CD4-positive, alpha-beta memory T cell (primary cell): ENCODE results near the gene ABCB1. TPM values are rescaled to one million over a fixed set of nuclear protein-coding genes. Genes with fewer than 3 reads are reported as not detected.

Experiments
- CTCF ChIA-PET: fragments of 350-600 bp; sonication (Branson Sonifier 250); formaldehyde crosslinking; loops from one replicate; lab custom pipeline; 2021; ENCODE audit warnings: inconsistent platforms; ENCODE audit not compliant: partially characterized antibody; lab: Charles Lee
- POLR2A ChIA-PET: fragments of 350-600 bp; sonication (Branson Sonifier 250); formaldehyde crosslinking; loops from one replicate; lab custom pipeline; 2021; ENCODE audit not compliant: partially characterized antibody; lab: Charles Lee
- DNase-seq, 5 donors: peaks; one replicate each; pipeline versions ENCODE4 v3.0.0 to v3.0.0-alpha.2; 2020 to 2022; ENCODE audit warnings: mixed read lengths in 1 of 5
- H3K27ac ChIP-seq: one replicate; pipeline ENCODE4 v1.7.0; 2013; ENCODE audit warnings: low read depth, low read length
- H3K27me3 ChIP-seq: 2 replicates; pipeline ENCODE4 v1.7.0; 2013; ENCODE audit warnings: mild to moderate bottlenecking, low read length, moderate library complexity; ENCODE audit not compliant: insufficient read depth
- H3K36me3 ChIP-seq: 2 replicates; pipeline ENCODE4 v1.7.0; 2013; ENCODE audit warnings: mild to moderate bottlenecking, low read length, moderate library complexity; ENCODE audit not compliant: insufficient read depth
- H3K4me1 ChIP-seq: 2 replicates; pipeline ENCODE4 v1.7.0; 2013; ENCODE audit warnings: mild to moderate bottlenecking, low read length, moderate library complexity; ENCODE audit not compliant: insufficient read depth
- H3K4me3 ChIP-seq, 2 donors: one replicate each; pipeline ENCODE4 v1.7.0; 2013; ENCODE audit warnings: low read length in 2 of 2, mild to moderate bottlenecking in 1 of 2
- H3K9me3 ChIP-seq, 2 donors: one replicate each; pipeline ENCODE4 v1.7.0; 2013; ENCODE audit warnings: low read length in 2 of 2, control low read depth in 1 of 2; ENCODE audit not compliant: control insufficient read depth in 1 of 2
- H3K27ac Mint-ChIP-seq, 7 donors: one replicate each; pipeline ENCODE4 v1.8.0; 2020 to 2021; ENCODE audit warnings: mixed read lengths in 7 of 7, mild to moderate bottlenecking in 6 of 7, inconsistent platforms in 3 of 7, moderate library complexity in 3 of 7
- H3K27me3 Mint-ChIP-seq, 2 donors: one replicate each; pipeline ENCODE4 v1.8.0; 2020 to 2021; ENCODE audit warnings: mixed read lengths in 2 of 2
- H3K36me3 Mint-ChIP-seq, 2 donors: one replicate each; pipeline ENCODE4 v1.8.0; 2020 to 2021; ENCODE audit warnings: mixed read lengths in 2 of 2, inconsistent platforms in 1 of 2, mild to moderate bottlenecking in 1 of 2
- H3K4me1 Mint-ChIP-seq, 4 donors: one replicate each; pipeline ENCODE4 v1.8.0; 2020 to 2021; ENCODE audit warnings: mixed read lengths in 4 of 4, mild to moderate bottlenecking in 1 of 4
- H3K4me3 Mint-ChIP-seq, 8 donors: one replicate each; pipeline ENCODE4 v1.8.0; 2020 to 2021; ENCODE audit warnings: mixed read lengths in 8 of 8, mild to moderate bottlenecking in 7 of 8, moderate library complexity in 6 of 8, inconsistent platforms in 3 of 8
- H3K9me3 Mint-ChIP-seq, 8 donors: one replicate each; pipeline ENCODE4 v1.8.0; 2020 to 2021; ENCODE audit warnings: mixed read lengths in 8 of 8, mild to moderate bottlenecking in 5 of 8, inconsistent platforms in 3 of 8, moderate library complexity in 1 of 8
- intact Hi-C: fragments of 100-400 bp; cut with micrococcal nuclease; formaldehyde crosslinking; loops from one replicate; pipeline ENCODE4 v1.15.1; 2023
- polyA plus RNA-seq, 2 donors: library from polyadenylated mRNA; unstranded; fragments of 300-500 nt; fragmentation: Illumina TruSeq; gene quantifications; one replicate each; pipeline ENCODE4 v1.2.3, GENCODE V29; 2021
- total RNA-seq, 2 experiments: library from RNA; stranded (reverse); gene quantifications; one replicate each; pipeline ENCODE4 v1.2.3, GENCODE V29; 2021

ABCB1 gene
- total and polyA plus RNA-seq, 4 experiments from 2014 or later = 15.4 to 27.1 (median 23.4) TPM

DNA sequence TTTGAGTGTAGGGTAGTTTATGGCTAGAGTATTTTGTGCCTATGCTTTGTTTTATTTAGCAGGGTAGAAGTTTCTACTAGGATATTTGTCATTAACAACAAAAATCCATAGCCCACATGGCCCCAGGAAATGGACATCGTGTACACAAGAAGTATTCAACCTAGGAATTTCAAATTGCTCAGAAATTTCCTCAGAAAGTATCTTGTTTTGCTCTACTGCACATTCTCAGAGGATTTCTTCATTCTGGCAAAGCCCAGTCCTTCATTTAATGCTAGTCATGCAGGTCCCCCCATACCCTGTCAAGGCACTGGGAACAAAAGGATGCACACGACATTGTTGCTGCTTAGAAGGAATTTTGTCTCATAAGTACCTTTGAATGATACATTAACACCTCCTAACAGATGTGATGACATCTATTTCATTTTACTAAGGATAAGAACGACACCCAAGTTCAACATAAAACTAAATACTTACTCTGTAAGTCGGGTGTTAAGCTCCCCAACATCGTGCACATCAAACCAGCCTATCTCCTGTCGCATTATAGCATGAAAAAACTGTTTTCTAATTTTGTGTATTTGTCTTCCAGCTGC is 34.3 kb downstream of the ABCB1 start:
- peaks cover 0 to 6% of the 10 kb centered on the region in 2 donors for H3K36me3 Mint-ChIP-seq
- intact Hi-C loops = no loop called here
- no peak overlapping the region for H3K27ac ChIP-seq
- no peak overlapping the region for H3K4me3 ChIP-seq
- no peaks in the 10 kb centered on the region for H3K36me3 ChIP-seq
- no peak overlapping the region for H3K4me3 Mint-ChIP-seq
- H3K27me3 Mint-ChIP-seq = peaks cover 0 to 9% of the 10 kb centered on the region in 2 donors
- DNase-seq = no peak
- H3K9me3 ChIP-seq = no peaks in the 10 kb centered on the region
- ChIA-PET CTCF (interaction anchor here (1.3 kb wide), 1 partner anchor 51 kb away, joined by 3 read pairs; no protein-coding TSS in a partner anchor), POLR2A (no interaction called here)
- H3K27me3 ChIP-seq = no peaks in the 10 kb centered on the region
- H3K4me1 Mint-ChIP-seq = peaks cover 0 to 9% (median 3%) of the 10 kb centered on the region in 4 donors
- peaks cover 0 to 2% (median 0%) of the 10 kb centered on the region in 8 donors for H3K9me3 Mint-ChIP-seq
- H3K27ac Mint-ChIP-seq = peak overlapping the region in 1 of 7 donors; percentile 65
- no peaks in the 10 kb centered on the region for H3K4me1 ChIP-seq

DNA sequence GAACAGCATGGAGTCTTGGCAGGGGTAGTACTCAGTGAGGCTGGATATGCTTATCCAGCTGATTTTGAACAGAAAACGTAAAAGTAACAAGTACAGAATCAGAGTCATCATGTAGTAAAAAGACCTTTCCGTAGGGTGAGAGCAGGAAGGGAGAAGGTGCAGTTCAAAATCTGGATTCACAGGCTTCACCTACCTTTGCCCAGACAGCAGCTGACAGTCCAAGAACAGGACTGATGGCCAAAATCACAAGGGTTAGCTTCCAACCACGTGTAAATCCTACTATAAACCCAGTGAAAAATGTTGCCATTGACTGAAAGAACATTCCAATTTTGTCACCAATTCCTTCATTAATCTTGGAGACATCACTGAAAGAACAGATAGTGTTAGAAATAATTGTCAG is 34.8 kb downstream of the ABCB1 start:
- DNase-seq = no peak
- H3K36me3 ChIP-seq = no peaks in the 10 kb centered on the region
- H3K4me1 Mint-ChIP-seq = peaks cover 0 to 9% (median 3%) of the 10 kb centered on the region in 4 donors
- ChIA-PET POLR2A (no interaction called here), CTCF (interaction anchor here (1.3 kb wide), 1 partner anchor 52 kb away, joined by 3 read pairs; no protein-coding TSS in a partner anchor)
- H3K27ac ChIP-seq = no peak overlapping the region
- H3K4me3 ChIP-seq = no peak overlapping the region
- no peak overlapping the region for H3K27ac Mint-ChIP-seq
- no peak overlapping the region for H3K4me3 Mint-ChIP-seq
- H3K9me3 Mint-ChIP-seq = peaks cover 0 to 2% (median 0%) of the 10 kb centered on the region in 8 donors
- H3K9me3 ChIP-seq = no peaks in the 10 kb centered on the region
- intact Hi-C loops = no loop called here
- peaks cover 0 to 6% of the 10 kb centered on the region in 2 donors for H3K36me3 Mint-ChIP-seq
- no peaks in the 10 kb centered on the region for H3K27me3 ChIP-seq
- no peaks in the 10 kb centered on the region for H3K4me1 ChIP-seq
- H3K27me3 Mint-ChIP-seq = peaks cover 0 to 9% of the 10 kb centered on the region in 2 donors

DNA sequence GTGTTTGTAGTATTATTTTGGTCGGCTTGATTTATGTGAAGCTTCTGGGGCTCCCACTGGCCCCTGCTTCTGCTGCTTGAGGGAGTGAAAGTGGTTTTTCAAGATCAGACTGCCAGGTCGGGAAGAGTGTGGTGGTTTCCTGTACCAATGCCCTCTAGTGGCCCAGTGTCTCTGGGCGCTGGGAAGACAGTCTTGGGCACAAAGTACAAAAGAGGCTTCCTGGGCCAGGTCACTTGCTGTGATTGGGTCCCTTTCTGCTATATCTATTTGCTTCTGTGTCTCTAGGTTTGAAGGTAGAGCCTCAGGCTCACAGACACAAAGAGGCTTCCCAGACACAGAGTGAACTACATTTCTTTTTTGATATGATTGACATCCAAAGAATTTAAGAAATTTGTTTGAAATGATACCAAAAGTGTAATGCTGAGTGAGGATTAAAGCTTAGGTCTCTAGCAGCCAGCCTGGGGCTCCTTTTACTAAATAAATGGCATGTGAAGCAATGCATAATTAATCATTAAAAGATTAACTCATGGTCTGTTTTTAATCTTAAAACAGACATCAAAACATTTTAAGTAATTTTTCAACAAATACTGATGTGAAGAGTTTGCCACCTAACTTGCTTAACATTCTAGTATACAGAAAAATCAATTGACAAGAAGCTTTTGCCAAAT is 36.3 kb downstream of the ABCB1 start:
- peak in 1 of 5 donors; percentile 4 for DNase-seq
- H3K4me3 Mint-ChIP-seq = no peak overlapping the region

DNA sequence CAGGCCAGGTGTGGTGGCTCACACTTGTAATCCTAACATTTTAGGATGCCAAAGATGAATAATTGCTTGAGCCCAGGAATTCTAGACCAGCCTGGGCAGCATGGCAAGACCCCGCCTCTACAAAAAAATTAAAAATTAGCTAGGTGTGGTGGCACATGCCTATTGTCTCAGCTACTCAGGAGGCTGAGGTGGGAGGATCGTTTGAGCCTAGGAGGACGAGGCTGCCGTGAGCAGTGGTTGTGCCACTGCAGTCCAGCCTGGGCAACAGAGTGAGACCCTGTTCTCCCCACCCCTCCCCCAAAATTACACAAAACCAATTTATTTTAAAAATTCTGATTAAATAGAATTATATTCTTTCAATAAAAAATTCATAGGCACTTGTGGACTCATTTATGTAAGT is 39.0 kb downstream of the ABCB1 start:
- Mint-ChIP-seq H3K9me3 (peaks cover 0 to 2% (median 0%) of the 10 kb centered on the region in 8 donors), H3K4me3 (no peak overlapping the region), H3K27me3 (peaks cover 0 to 6% of the 10 kb centered on the region in 2 donors), H3K27ac (no peak overlapping the region), H3K36me3 (peaks cover 0 to 5% of the 10 kb centered on the region in 2 donors), H3K4me1 (peaks cover 0 to 9% (median 3%) of the 10 kb centered on the region in 4 donors)
- Histone ChIP-seq H3K9me3 (no peaks in the 10 kb centered on the region), H3K36me3 (no peaks in the 10 kb centered on the region), H3K4me3 (no peak overlapping the region), H3K27ac (no peak overlapping the region), H3K4me1 (no peaks in the 10 kb centered on the region), H3K27me3 (no peaks in the 10 kb centered on the region)
- intact Hi-C loops = no loop called here
- DNase-seq = no peak
- ChIA-PET POLR2A (no interaction called here), CTCF (no interaction called here)

More for the DNA sequence above, 36.3 kb downstream of the ABCB1 start:
- H3K27ac ChIP-seq = no peak overlapping the region
- H3K36me3 ChIP-seq = no peaks in the 10 kb centered on the region
- H3K27me3 Mint-ChIP-seq = peaks cover 0 to 9% of the 10 kb centered on the region in 2 donors
- H3K27me3 ChIP-seq = no peaks in the 10 kb centered on the region
- ChIA-PET CTCF (interaction anchor here (1.4 kb wide), 1 partner anchor 36 kb away, joined by 7 read pairs; the partner anchor contains the start of gene ABCB1), POLR2A (no interaction called here)
- peaks cover 0 to 9% (median 3%) of the 10 kb centered on the region in 4 donors for H3K4me1 Mint-ChIP-seq
- intact Hi-C loops = no loop called here
- H3K9me3 Mint-ChIP-seq = peaks cover 0 to 2% (median 0%) of the 10 kb centered on the region in 8 donors
- H3K27ac Mint-ChIP-seq = no peak overlapping the region
- peaks cover 0 to 6% of the 10 kb centered on the region in 2 donors for H3K36me3 Mint-ChIP-seq
- no peaks in the 10 kb centered on the region for H3K9me3 ChIP-seq
- no peaks in the 10 kb centered on the region for H3K4me1 ChIP-seq
- H3K4me3 ChIP-seq = no peak overlapping the region

DNA sequence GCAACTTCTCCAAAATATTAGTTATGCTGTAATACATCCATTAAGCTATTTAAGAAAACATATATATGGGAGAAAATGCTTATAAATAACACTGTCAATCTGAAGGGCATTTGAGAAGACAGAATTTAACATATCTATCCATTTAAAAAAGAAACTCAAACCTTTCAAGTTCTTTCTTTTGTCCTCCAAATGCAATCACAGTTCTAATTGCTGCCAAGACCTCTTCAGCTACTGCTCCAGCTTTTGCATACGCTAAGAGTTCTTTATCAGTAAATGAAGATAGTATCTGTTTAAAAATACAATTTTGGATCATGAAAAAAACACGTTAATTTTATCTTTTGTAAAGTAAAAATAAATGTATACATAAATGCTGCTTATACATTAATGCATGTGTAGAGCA is 39.6 kb downstream of the ABCB1 start:
- no peaks in the 10 kb centered on the region for H3K27me3 ChIP-seq
- H3K27ac ChIP-seq = no peak overlapping the region
- no peak overlapping the region for H3K27ac Mint-ChIP-seq
- peaks cover 0 to 4% of the 10 kb centered on the region in 2 donors for H3K36me3 Mint-ChIP-seq
- no peaks in the 10 kb centered on the region for H3K36me3 ChIP-seq
- H3K27me3 Mint-ChIP-seq = peaks cover 0 to 6% of the 10 kb centered on the region in 2 donors
- peaks cover 0 to 9% (median 3%) of the 10 kb centered on the region in 4 donors for H3K4me1 Mint-ChIP-seq
- no peak for DNase-seq
- no peaks in the 10 kb centered on the region for H3K4me1 ChIP-seq
- H3K9me3 ChIP-seq = no peaks in the 10 kb centered on the region
- POLR2A ChIA-PET = interaction anchor here (0.7 kb wide), 1 partner anchor 408 kb away, joined by 3 read pairs; no protein-coding TSS in a partner anchor
- H3K4me3 ChIP-seq = no peak overlapping the region
- CTCF ChIA-PET = no interaction called here
- H3K4me3 Mint-ChIP-seq = no peak overlapping the region
- H3K9me3 Mint-ChIP-seq = peaks cover 0 to 2% (median 0%) of the 10 kb centered on the region in 8 donors
- intact Hi-C loops = no loop called here

DNA sequence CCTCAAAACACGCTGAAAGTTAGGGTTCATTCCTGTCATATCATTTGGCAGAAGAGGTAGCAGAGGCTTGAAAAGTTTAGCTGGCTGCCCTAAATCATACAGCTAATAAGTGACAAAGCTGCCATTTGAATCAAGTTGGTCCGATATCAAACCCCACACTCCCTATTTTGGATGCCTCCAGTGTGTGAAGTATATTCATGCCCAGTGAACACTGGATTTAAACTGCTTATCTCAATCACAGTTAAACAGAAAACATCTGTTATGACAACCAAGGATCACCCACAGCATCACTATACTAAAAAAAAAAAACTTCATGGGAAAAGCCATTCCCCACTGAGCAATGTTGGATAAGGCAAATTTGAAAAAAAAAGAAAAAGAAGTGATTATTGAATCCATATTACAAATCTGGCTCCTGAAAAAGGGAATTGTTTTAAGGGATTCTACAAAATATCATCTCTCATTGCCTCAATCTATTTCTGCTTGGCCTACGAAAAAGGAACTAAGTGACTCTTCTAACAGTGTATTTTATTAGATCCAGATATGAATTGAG is 48.3 kb downstream of the ABCB1 start:
- Mint-ChIP-seq H3K36me3 (peaks cover 0 to 6% of the 10 kb centered on the region in 2 donors), H3K4me1 (no peaks in the 10 kb centered on the region), H3K27me3 (no peaks in the 10 kb centered on the region), H3K4me3 (no peak overlapping the region), H3K27ac (no peak overlapping the region), H3K9me3 (no peaks in the 10 kb centered on the region)
- no peaks in the 10 kb centered on the region for H3K36me3 ChIP-seq
- no peaks in the 10 kb centered on the region for H3K27me3 ChIP-seq
- CTCF ChIA-PET = no interaction called here
- POLR2A ChIA-PET = no interaction called here
- no peaks in the 10 kb centered on the region for H3K9me3 ChIP-seq
- no peak overlapping the region for H3K4me3 ChIP-seq
- H3K4me1 ChIP-seq = no peaks in the 10 kb centered on the region
- intact Hi-C loops = no loop called here
- no peak for DNase-seq
- H3K27ac ChIP-seq = no peak overlapping the region
